Medulla oblongata (tissue), 1 donor: ENCODE data around the gene TNFRSF4.
"Not testable (repeated sequence)": the region's sequence is repeated elsewhere in the genome, so short reads cannot be mapped to it uniquely, and the experiment has no call there.

ENCODE experiments used
- DNase-seq: peaks from one replicate; pipeline ENCODE4 v3.0.0-alpha.2; 2015; ENCODE audit errors: extremely low spot score

The TNFRSF4 gene

GRCh38 chr1:1213345-1214265 is at the start of gene TNFRSF4:
Gene TNFRSF4, minus strand, starts transcription at chr1:1214153. Its CDS starts 26 bp downstream, at chr1:1214127.
- no peak for DNase-seq

GRCh38 chr1:1262758-1263157 is 48.8 kb upstream of the TNFRSF4 start:
- no peak for DNase-seq

- DNase-seq, result no peak
Observed at GRCh38 chr1:1262071-1262470, 48.1 kb upstream of the TNFRSF4 start.

- no peak for DNase-seq
Observed at GRCh38 chr1:1260843-1261560, 47.0 kb upstream of the TNFRSF4 start.

GRCh38 chr1:1259951-1260600 is 46.1 kb upstream of the TNFRSF4 start:
- peak; percentile 30 for DNase-seq

GRCh38 chr1:1259540-1259939 is 45.6 kb upstream of the TNFRSF4 start:
- no peak for DNase-seq

GRCh38 chr1:1259119-1259488 is 45.2 kb upstream of the TNFRSF4 start:
- no peak for DNase-seq

GRCh38 chr1:1256956-1257871 is 43.3 kb upstream of the TNFRSF4 start:
- no peak for DNase-seq

GRCh38 chr1:1255611-1256010 is 41.7 kb upstream of the TNFRSF4 start:
- no peak for DNase-seq

- DNase-seq, result no peak
Observed at GRCh38 chr1:1255078-1255477, 41.1 kb upstream of the TNFRSF4 start.

- no peak for DNase-seq
Observed at GRCh38 chr1:1254667-1254998, 40.7 kb upstream of the TNFRSF4 start.

GRCh38 chr1:1253972-1254666 is 40.2 kb upstream of the TNFRSF4 start:
- DNase-seq, result no peak

GRCh38 chr1:1253314-1253713 is 39.4 kb upstream of the TNFRSF4 start:
- no peak for DNase-seq

GRCh38 chr1:1250786-1251284 is 36.9 kb upstream of the TNFRSF4 start:
- no peak for DNase-seq

- DNase-seq, result not testable (repeated sequence)
Observed at GRCh38 chr1:1248009-1248913, 34.3 kb upstream of the TNFRSF4 start.

- DNase-seq, result no peak
Observed at GRCh38 chr1:1247341-1247913, 33.5 kb upstream of the TNFRSF4 start.

GRCh38 chr1:1246577-1247340 is 32.8 kb upstream of the TNFRSF4 start, which contains the start of gene C1QTNF12:
Gene C1QTNF12, minus strand, starts transcription at chr1:1246722. Its CDS starts 32 bp downstream, at chr1:1246690.
- DNase-seq, result no peak

GRCh38 chr1:1245817-1246576 is 32.0 kb upstream of the TNFRSF4 start:
- no peak for DNase-seq
